Activated CD4-positive, alpha-beta T cell treated with anti-CD3 and anti-CD28 coated beads for 36 hours (primary cell): Measurements from ENCODE around the gene PBX4. TPM values are rescaled to one million over a fixed set of nuclear protein-coding genes. Genes with fewer than 3 reads are reported as not detected.
"Not testable (repeated sequence)": the region's sequence is repeated elsewhere in the genome, so short reads cannot be mapped to it uniquely, and the experiment has no call there.

Source experiments
- ATAC-seq: fragments of 200-7000 bp; cut with Tn5 transposase; one replicate; pipeline ENCODE4 v1.10.0; 2021; ENCODE audit warnings: mild to moderate bottlenecking, moderate library complexity
- CTCF ChIA-PET: fragments of 350-600 bp; sonication (Branson Sonifier 250); formaldehyde crosslinking; loops from one replicate; lab custom pipeline; 2021; ENCODE audit warnings: antibody characterized with exemption; lab: Charles Lee
- POLR2A ChIA-PET: fragments of 350-600 bp; sonication (Branson Sonifier 250); formaldehyde crosslinking; loops from one replicate; lab custom pipeline; 2021; ENCODE audit warnings: antibody characterized with exemption, inconsistent platforms; lab: Charles Lee
- DNase-seq: peaks from one replicate; pipeline ENCODE4 v3.0.0-alpha.2; 2020
- H3K27ac Mint-ChIP-seq: one replicate; pipeline ENCODE4 v1.8.0; 2021; ENCODE audit warnings: mixed read lengths
- H3K27me3 Mint-ChIP-seq: one replicate; pipeline ENCODE4 v1.8.0; 2021; ENCODE audit warnings: mixed read lengths
- H3K36me3 Mint-ChIP-seq: one replicate; pipeline ENCODE4 v1.8.0; 2021; ENCODE audit warnings: low read depth, mixed read lengths
- H3K4me1 Mint-ChIP-seq: one replicate; pipeline ENCODE4 v1.8.0; 2021; ENCODE audit warnings: mixed read lengths
- H3K4me3 Mint-ChIP-seq: one replicate; pipeline ENCODE4 v1.8.0; 2021; ENCODE audit warnings: mild to moderate bottlenecking, moderate library complexity, mixed read lengths
- H3K9me3 Mint-ChIP-seq: one replicate; pipeline ENCODE4 v1.8.0; 2021; ENCODE audit warnings: low read depth, mixed read lengths
- intact Hi-C, 2 experiments: fragments of 100-400 bp; cut with DNase I in 1 of 2; cut with micrococcal nuclease in 1 of 2; formaldehyde crosslinking; loops; one replicate each; pipeline versions ENCODE4 v1.14.2 to v1.15.1; 2022 to 2024; cut with DNase I, micrococcal nuclease
- total RNA-seq, 2 experiments: library from RNA; stranded (reverse); gene quantifications; one replicate each; pipeline ENCODE4 v1.2.3, GENCODE V29; 2021

Gene PBX4
- total RNA-seq, 2 experiments from 2014 or later: 19.4 to 21.2 TPM

DNA sequence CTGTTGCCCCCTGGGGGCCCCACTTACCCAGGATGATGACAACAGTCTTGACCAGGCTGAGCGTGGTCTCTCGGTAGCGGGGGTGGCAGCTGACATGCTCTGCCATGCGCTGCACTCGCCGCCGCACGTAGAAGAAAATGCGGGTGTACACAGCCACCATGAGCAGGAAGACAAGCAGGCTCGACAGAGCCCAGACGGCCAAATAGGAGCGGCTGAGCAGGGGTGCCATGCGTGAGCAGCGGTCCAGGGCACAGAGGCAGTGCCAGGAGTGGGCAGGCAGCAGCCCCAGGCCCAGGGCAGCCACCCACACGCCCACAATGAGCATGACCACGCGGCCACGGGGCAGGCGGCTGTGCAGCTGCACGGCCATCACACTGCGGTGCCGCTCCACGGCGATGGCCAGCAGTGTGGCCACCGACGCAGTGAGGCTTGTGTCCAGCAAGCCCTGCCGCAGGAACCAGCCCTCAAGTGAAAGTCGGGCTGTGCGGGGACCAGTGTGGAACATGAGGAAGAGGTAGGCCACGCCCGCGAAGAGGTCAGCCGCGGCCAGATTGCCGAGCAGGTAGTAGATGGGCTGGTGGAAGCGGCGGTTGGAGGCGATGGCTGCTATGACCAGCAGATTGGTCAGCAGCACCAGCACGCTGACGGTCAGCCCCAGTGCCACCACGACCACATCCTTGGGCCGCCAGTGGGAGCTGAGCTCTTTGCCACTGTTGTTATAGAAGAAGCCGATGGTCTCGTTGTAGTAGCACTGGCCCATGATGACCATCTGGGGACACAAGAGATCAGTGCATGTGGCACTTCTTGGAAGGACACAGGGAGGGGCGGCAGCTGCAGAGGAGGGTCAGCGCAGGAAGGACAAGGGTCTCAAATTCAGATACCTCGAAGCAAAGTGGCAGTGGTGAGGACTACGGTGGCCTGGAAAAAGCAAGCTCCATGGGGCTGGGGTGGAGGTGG is 8.3 kb upstream of the PBX4 start:
- no peak for DNase-seq
- Mint-ChIP-seq H3K4me1 (peaks cover 23% of the 10 kb centered on the region), H3K27ac (peak overlapping the region; percentile 79), H3K4me3 (peak overlapping the region; percentile 80), H3K36me3 (peaks cover 9% of the 10 kb centered on the region), H3K27me3 (no peaks in the 10 kb centered on the region), H3K9me3 (no peaks in the 10 kb centered on the region)
- intact Hi-C loops: loop anchor here in 1 of 2 experiments (5.0 kb wide), 1 partner anchor 34 kb away; no protein-coding TSS in a partner anchor
- no peak for ATAC-seq
- POLR2A ChIA-PET: interaction anchor here (0.7 kb wide), 1 partner anchor 221 kb away, joined by 3 read pairs; the partner anchor contains the start of gene GATAD2A
- CTCF ChIA-PET: interaction anchor here (0.7 to 1.0 kb wide), 2 partner anchors 95 to 226 kb away, joined by 3 read pairs; no protein-coding TSS in a partner anchor

DNA sequence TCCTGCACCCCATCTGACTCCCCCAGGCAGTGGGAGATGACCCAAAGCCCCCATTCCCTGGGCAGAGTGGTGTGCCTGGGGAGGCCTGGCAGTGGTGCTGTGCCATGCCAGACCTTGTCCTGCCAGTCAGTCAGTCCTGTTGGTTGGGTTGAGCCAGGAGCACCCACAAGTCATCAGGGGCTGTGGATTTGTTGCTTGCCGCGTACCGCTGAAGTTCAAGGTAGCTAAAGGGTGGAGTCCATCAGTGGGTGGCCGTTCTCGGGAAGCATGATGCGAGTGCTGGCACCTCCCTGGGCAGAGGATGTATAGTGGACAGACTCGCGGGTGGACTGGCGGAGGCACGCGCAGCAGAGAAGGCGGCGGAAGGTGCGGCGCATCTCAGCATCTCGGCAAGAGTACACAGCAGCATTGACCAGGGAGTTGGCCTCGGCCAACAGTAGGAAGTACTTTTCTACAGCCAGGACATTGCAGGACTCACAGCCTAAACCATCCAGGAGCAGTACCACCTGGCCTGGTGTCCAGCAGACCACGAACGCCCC is 5.6 kb upstream of the PBX4 start:
- H3K27me3 Mint-ChIP-seq: no peaks in the 10 kb centered on the region
- H3K4me3 Mint-ChIP-seq: no peak overlapping the region
- peaks cover 7% of the 10 kb centered on the region for H3K36me3 Mint-ChIP-seq
- POLR2A ChIA-PET: interaction anchor here (0.6 kb wide), 1 partner anchor 12 kb away, joined by 3 read pairs; no protein-coding TSS in a partner anchor
- H3K9me3 Mint-ChIP-seq: no peaks in the 10 kb centered on the region
- H3K27ac Mint-ChIP-seq: no peak overlapping the region
- ATAC-seq (no peak), DNase-seq (no peak)
- intact Hi-C loops: no loop called here
- CTCF ChIA-PET: interaction anchor here (0.6 kb wide), 2 partner anchors 26 to 70 kb away, joined by 3 read pairs; no protein-coding TSS in a partner anchor
- peaks cover 28% of the 10 kb centered on the region for H3K4me1 Mint-ChIP-seq

GRCh38 chr19:19623383-19623782 is 4.9 kb upstream of the PBX4 start:
- ChIA-PET POLR2A (no interaction called here), CTCF (interaction anchor here (1.1 to 1.3 kb wide), 2 partner anchors 8 to 21 kb away, joined by 3 to 6 read pairs; no protein-coding TSS in a partner anchor)
- H3K27ac Mint-ChIP-seq: no peak overlapping the region
- no peak for DNase-seq
- H3K36me3 Mint-ChIP-seq: peaks cover 5% of the 10 kb centered on the region
- H3K4me3 Mint-ChIP-seq: no peak overlapping the region
- ATAC-seq: no peak
- H3K27me3 Mint-ChIP-seq: no peaks in the 10 kb centered on the region
- intact Hi-C loops: no loop called here
- H3K9me3 Mint-ChIP-seq: no peaks in the 10 kb centered on the region
- H3K4me1 Mint-ChIP-seq: peaks cover 27% of the 10 kb centered on the region

GRCh38 chr19:19619849-19620210 is 1.3 kb upstream of the PBX4 start:
- Mint-ChIP-seq H3K27me3 (no peaks in the 10 kb centered on the region), H3K36me3 (no peaks in the 10 kb centered on the region), H3K4me1 (peaks cover 38% of the 10 kb centered on the region), H3K9me3 (no peaks in the 10 kb centered on the region), H3K4me3 (no peak overlapping the region), H3K27ac (no peak overlapping the region)
- intact Hi-C loops: loop anchor here (2.0 kb wide), 2 partner anchors 21 to 79 kb away; no protein-coding TSS in a partner anchor
- ATAC-seq (no peak), DNase-seq (no peak)
- POLR2A ChIA-PET: no interaction called here
- CTCF ChIA-PET: interaction anchor here (0.6 to 1.5 kb wide), 4 partner anchors 12 to 215 kb away, joined by 3 read pairs; partner anchors contain the start of gene GATAD2A

GRCh38 chr19:19619181-19619848 is 828 bp upstream of the PBX4 start:
- H3K27ac Mint-ChIP-seq: peak overlapping the region; percentile 56
- CTCF ChIA-PET: interaction anchor here (0.6 to 1.5 kb wide), 3 partner anchors 14 to 108 kb away, joined by 3 read pairs; no protein-coding TSS in a partner anchor
- no peak for DNase-seq
- H3K9me3 Mint-ChIP-seq: no peaks in the 10 kb centered on the region
- no peaks in the 10 kb centered on the region for H3K27me3 Mint-ChIP-seq
- POLR2A ChIA-PET: interaction anchor here (0.6 kb wide), 1 partner anchor 11 kb away, joined by 4 read pairs; no protein-coding TSS in a partner anchor
- peaks cover 1% of the 10 kb centered on the region for H3K36me3 Mint-ChIP-seq
- no peak for ATAC-seq
- intact Hi-C loops: loop anchor here (2.0 kb wide), 2 partner anchors 21 to 79 kb away; no protein-coding TSS in a partner anchor
- H3K4me1 Mint-ChIP-seq: peaks cover 41% of the 10 kb centered on the region
- peak overlapping the region; percentile 91 for H3K4me3 Mint-ChIP-seq

GRCh38 chr19:19615086-19615485 is 3.4 kb downstream of the PBX4 start:
- peak overlapping the region; percentile 22 for H3K4me3 Mint-ChIP-seq
- ATAC-seq (peak; percentile 56), DNase-seq (peak; percentile 70)
- no peaks in the 10 kb centered on the region for H3K27me3 Mint-ChIP-seq
- peaks cover 59% of the 10 kb centered on the region for H3K4me1 Mint-ChIP-seq
- CTCF ChIA-PET: interaction anchor here (2.0 to 2.4 kb wide), 2 partner anchors 10 to 13 kb away, joined by 6 to 7 read pairs; no protein-coding TSS in a partner anchor
- intact Hi-C loops: no loop called here
- no peaks in the 10 kb centered on the region for H3K9me3 Mint-ChIP-seq
- peaks cover 11% of the 10 kb centered on the region for H3K36me3 Mint-ChIP-seq
- POLR2A ChIA-PET: interaction anchor here (0.6 to 1.0 kb wide), 3 partner anchors 9 to 936 kb away, joined by 3 to 8 read pairs (median 3); no protein-coding TSS in a partner anchor
- H3K27ac Mint-ChIP-seq: peak overlapping the region; percentile 87

DNA sequence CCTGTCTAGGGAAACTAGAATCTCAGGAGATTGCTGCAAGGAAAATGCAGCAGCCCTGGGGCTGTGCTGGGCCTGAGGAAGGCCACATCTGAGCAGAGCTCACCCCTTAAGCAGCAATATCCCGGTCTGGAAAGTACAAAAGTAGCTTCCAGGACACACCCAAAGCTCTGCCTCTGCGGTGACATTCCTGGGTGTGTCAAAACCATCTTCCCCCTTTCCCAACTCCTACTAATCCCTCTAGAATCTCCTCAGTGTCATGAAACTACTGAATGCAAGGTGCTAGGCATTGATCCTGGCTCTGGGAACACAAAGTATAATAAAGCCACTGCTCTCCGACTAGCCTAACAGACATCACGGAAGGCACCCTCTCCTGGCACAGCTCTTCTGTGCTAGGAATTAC is 5.0 kb downstream of the PBX4 start:
- no peak for DNase-seq
- H3K36me3 Mint-ChIP-seq: peaks cover 19% of the 10 kb centered on the region
- peaks cover 58% of the 10 kb centered on the region for H3K4me1 Mint-ChIP-seq
- no peak overlapping the region for H3K27ac Mint-ChIP-seq
- ATAC-seq: no peak
- no peaks in the 10 kb centered on the region for H3K9me3 Mint-ChIP-seq
- no peak overlapping the region for H3K4me3 Mint-ChIP-seq
- H3K27me3 Mint-ChIP-seq: no peaks in the 10 kb centered on the region
- intact Hi-C loops: no loop called here
- CTCF ChIA-PET: interaction anchor here (0.8 to 2.4 kb wide), 3 partner anchors 8 to 60 kb away, joined by 3 to 7 read pairs (median 4); no protein-coding TSS in a partner anchor
- POLR2A ChIA-PET: no interaction called here

- Mint-ChIP-seq H3K4me3 (no peak overlapping the region), H3K9me3 (no peaks in the 10 kb centered on the region), H3K27ac (no peak overlapping the region), H3K36me3 (peaks cover 28% of the 10 kb centered on the region), H3K27me3 (no peaks in the 10 kb centered on the region), H3K4me1 (peaks cover 53% of the 10 kb centered on the region)
- DNase-seq (no peak), ATAC-seq (no peak)
- ChIA-PET POLR2A (no interaction called here), CTCF (interaction anchor here (0.7 to 1.1 kb wide), 5 partner anchors 9 to 72 kb away, joined by 3 read pairs; no protein-coding TSS in a partner anchor)
- intact Hi-C loops: no loop called here
Observed at GRCh38 chr19:19610376-19611202, 7.9 kb downstream of the PBX4 start.

GRCh38 chr19:19606686-19607085 is 11.8 kb downstream of the PBX4 start:
- Mint-ChIP-seq H3K36me3 (peaks cover 21% of the 10 kb centered on the region), H3K4me1 (peaks cover 57% of the 10 kb centered on the region), H3K27ac (peak overlapping the region; percentile 74)
- ChIA-PET CTCF (interaction anchor here (0.7 to 1.2 kb wide), 4 partner anchors 10 to 56 kb away, joined by 3 to 4 read pairs (median 3); no protein-coding TSS in a partner anchor), POLR2A (interaction anchor here (0.6 kb wide), 1 partner anchor 9 kb away, joined by 3 read pairs; no protein-coding TSS in a partner anchor)
- not testable (repeated sequence) for H3K4me3 Mint-ChIP-seq, H3K9me3 Mint-ChIP-seq, DNase-seq, H3K27me3 Mint-ChIP-seq, ATAC-seq
- intact Hi-C loops: loop anchor here (1.0 kb wide), 1 partner anchor 8 kb away; no protein-coding TSS in a partner anchor

GRCh38 chr19:19606021-19606420 is 12.5 kb downstream of the PBX4 start:
- intact Hi-C loops: loop anchor here (1.0 kb wide), 1 partner anchor 8 kb away; no protein-coding TSS in a partner anchor
- Mint-ChIP-seq H3K27ac (peak overlapping the region; percentile 74), H3K4me3 (peak overlapping the region; percentile 11), H3K9me3 (no peaks in the 10 kb centered on the region), H3K4me1 (peaks cover 62% of the 10 kb centered on the region), H3K27me3 (no peaks in the 10 kb centered on the region), H3K36me3 (peaks cover 27% of the 10 kb centered on the region)
- ChIA-PET POLR2A (interaction anchor here (0.6 to 0.8 kb wide), 2 partner anchors 9 to 90 kb away, joined by 3 to 6 read pairs; partner anchors contain the start of gene NDUFA13), CTCF (interaction anchor here (0.6 to 2.1 kb wide), 6 partner anchors 9 to 53 kb away, joined by 3 to 7 read pairs (median 4); partner anchors contain the start of gene PBX4)
- DNase-seq (peak; percentile 68), ATAC-seq (peak; percentile 83)
